Measurements from ENCODE around the gene NGDN. TPM values are rescaled to one million over a fixed set of nuclear protein-coding genes. Genes with fewer than 3 reads are reported as not detected.

Gene NGDN
- total RNA-seq, 6 experiments from 2014 or later, result 12.0 to 16.5 (median 14.3) TPM

DNA sequence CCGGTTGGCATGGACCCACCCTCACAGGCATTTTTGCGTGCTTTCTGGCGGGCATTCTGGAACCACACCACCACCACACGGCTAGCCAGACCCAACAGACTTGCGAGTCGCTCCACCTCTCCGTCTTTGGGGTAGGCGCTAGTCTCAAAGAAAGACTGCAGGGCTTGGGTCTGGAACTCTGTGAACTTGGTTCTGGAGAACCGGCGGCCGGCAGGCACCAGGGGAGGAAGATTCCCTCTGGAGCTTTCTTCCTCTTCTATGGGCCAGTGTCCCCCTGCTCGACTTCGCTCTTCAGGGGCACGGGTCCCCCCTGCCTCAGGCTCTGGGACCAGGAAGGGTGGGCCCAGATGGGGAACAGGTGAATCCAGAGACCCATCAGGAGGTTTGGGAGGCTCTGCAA lies 55.5 kb downstream of the NGDN start:
- no peak for TF ChIP-seq POLR2A (IDR thresholded peaks at IDR 0.05)
- TF ChIP-seq, protein P1, sequence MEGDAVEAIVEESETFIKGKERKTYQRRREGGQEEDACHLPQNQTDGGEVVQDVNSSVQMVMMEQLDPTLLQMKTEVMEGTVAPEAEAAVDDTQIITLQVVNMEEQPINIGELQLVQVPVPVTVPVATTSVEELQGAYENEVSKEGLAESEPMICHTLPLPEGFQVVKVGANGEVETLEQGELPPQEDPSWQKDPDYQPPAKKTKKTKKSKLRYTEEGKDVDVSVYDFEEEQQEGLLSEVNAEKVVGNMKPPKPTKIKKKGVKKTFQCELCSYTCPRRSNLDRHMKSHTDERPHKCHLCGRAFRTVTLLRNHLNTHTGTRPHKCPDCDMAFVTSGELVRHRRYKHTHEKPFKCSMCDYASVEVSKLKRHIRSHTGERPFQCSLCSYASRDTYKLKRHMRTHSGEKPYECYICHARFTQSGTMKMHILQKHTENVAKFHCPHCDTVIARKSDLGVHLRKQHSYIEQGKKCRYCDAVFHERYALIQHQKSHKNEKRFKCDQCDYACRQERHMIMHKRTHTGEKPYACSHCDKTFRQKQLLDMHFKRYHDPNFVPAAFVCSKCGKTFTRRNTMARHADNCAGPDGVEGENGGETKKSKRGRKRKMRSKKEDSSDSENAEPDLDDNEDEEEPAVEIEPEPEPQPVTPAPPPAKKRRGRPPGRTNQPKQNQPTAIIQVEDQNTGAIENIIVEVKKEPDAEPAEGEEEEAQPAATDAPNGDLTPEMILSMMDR (IDR thresholded peaks at IDR 0.05), result no peak
- Histone ChIP-seq H3K27ac (no peak overlapping the region), H3K36me3 (no peaks in the 10 kb centered on the region), H3K4me3 (no peak overlapping the region), H3K4me1 (no peaks in the 10 kb centered on the region), H3K9me3 (no peaks in the 10 kb centered on the region), H3K27me3 (no peaks in the 10 kb centered on the region)
- no peak for DNase-seq
- no peak for ATAC-seq
- 50% methylated on average over 2 of the region's 14 CpGs for WGBS (ENCODE audit: insufficient coverage, low coverage, low lambda C conversion rate, missing lambda C conversion rate)
- intact Hi-C loops (cut with DNase I), result no loop called here

DNA sequence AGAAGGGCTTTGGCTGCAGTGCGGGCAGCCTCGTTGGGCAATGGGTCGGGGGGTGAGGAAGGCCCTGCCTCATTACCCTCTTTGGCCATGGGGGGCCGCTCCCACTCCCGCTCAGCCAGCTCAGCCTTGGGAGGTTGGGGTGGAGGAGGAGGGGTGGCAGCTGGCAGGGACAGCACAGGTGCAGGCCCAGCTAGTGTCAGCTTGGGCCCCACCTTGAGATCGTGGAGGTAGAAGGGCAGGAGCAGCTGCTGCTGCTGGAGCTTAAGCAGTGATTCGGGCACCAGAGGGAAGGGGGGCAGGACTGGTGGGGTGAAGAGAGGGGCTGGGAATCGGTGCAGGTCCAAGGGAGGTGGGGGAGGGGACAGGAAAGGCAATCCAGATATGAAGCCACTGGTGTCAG lies 56.1 kb downstream of the NGDN start:
- no peaks in the 10 kb centered on the region for H3K36me3 ChIP-seq
- TF ChIP-seq POLR2A (IDR thresholded peaks at IDR 0.05), result no peak
- TF ChIP-seq, protein P1 (IDR thresholded peaks at IDR 0.05), result no peak
- H3K27ac ChIP-seq, result no peak overlapping the region
- H3K9me3 ChIP-seq, result no peaks in the 10 kb centered on the region
- WGBS (ENCODE audit: insufficient coverage, low coverage, low lambda C conversion rate, missing lambda C conversion rate), result 87% methylated on average over 3 of the region's 8 CpGs
- no peak overlapping the region for H3K4me3 ChIP-seq
- ATAC-seq (no peak), DNase-seq (no peak)
- H3K27me3 ChIP-seq, result no peaks in the 10 kb centered on the region
- no peaks in the 10 kb centered on the region for H3K4me1 ChIP-seq
- intact Hi-C loops (cut with DNase I), result no loop called here

Other genes with a start within 250 kb of the NGDN start
- gene RNF212B, start 231.8 kb upstream of the NGDN start, total RNA-seq, result under 1 TPM in 1 of 6 experiments, not detected in 5; 0.49 TPM
- 1 to 10 TPM; 3.4 to 8.8 (median 5.3) TPM for gene HOMEZ, start 183.6 kb upstream of the NGDN start, total RNA-seq
- 10 to 100 TPM in 2 of 6 experiments, 1 to 10 TPM in 4; 4.0 to 11.1 (median 8.1) TPM for gene PPP1R3E, start 166.8 kb upstream of the NGDN start, total RNA-seq
- gene BCL2L2, start 162.9 kb upstream of the NGDN start, total RNA-seq, result 10 to 100 TPM in 4 of 6 experiments, 1 to 10 TPM in 2; 8.8 to 15.8 (median 12.1) TPM
- gene PABPN1, start 148.2 kb upstream of the NGDN start, total RNA-seq, result 10 to 100 TPM; 23.6 to 95.3 (median 64.6) TPM
- gene SLC22A17, start 116.8 kb upstream of the NGDN start, total RNA-seq, result 1 to 10 TPM; 1.5 to 2.7 (median 2.1) TPM
- under 1 TPM; 0.19 to 0.60 (median 0.39) TPM for gene EFS, start 104.5 kb upstream of the NGDN start, total RNA-seq
- gene IL25, start 96.9 kb upstream of the NGDN start, total RNA-seq, result not detected
- gene CMTM5, start 92.7 kb upstream of the NGDN start, total RNA-seq, result under 1 TPM in 2 of 6 experiments, not detected in 4; 0.32 to 0.49 TPM
- under 1 TPM in 5 of 6 experiments, not detected in 1; 0.07 to 1.00 (median 0.13) TPM for gene MYH6, start 61.4 kb upstream of the NGDN start, total RNA-seq
- 1 to 10 TPM in 1 of 6 experiments, under 1 TPM in 5; 0.30 to 5.6 (median 0.60) TPM for gene MYH7, start 34.0 kb upstream of the NGDN start, total RNA-seq
- gene ZFHX2, start 82.1 kb downstream of the NGDN start, total RNA-seq, result under 1 TPM; 0.33 to 0.83 (median 0.47) TPM
- gene THTPA, start 86.6 kb downstream of the NGDN start, total RNA-seq, result 10 to 100 TPM in 4 of 6 experiments, 1 to 10 TPM in 2; 8.2 to 15.0 (median 11.4) TPM
- gene AP1G2, start 98.1 kb downstream of the NGDN start, total RNA-seq, result 10 to 100 TPM; 13.6 to 25.9 (median 23.0) TPM
- gene JPH4, start 109.1 kb downstream of the NGDN start, total RNA-seq, result under 1 TPM in 3 of 6 experiments, not detected in 3; 0.07 to 0.20 (median 0.19) TPM
- 10 to 100 TPM in 1 of 6 experiments, 1 to 10 TPM in 4, under 1 TPM in 1; 0.53 to 12.3 (median 4.2) TPM for gene DHRS2, start 166.7 kb downstream of the NGDN start, total RNA-seq